Coronary artery (tissue), 2 donors: ENCODE results near the gene PRKCI.
"Not testable (repeated sequence)": the region's sequence is repeated elsewhere in the genome, so short reads cannot be mapped to it uniquely, and the experiment has no call there.

ENCODE experiments used
- DNase-seq: peaks from one replicate; pipeline ENCODE4 v3.0.0-alpha.2; 2017; ENCODE audit warnings: low spot score
- H3K27ac ChIP-seq, 2 donors: fragments of 200-600 bp; sonication (generic); one replicate each; pipeline ENCODE4 v1.5.1; 2016 to 2019
- H3K4me3 ChIP-seq: fragments of 200-600 bp; sonication (generic); 2 replicates; pipeline ENCODE4 v1.5.1; 2016; ENCODE audit warnings: mild to moderate bottlenecking, moderate library complexity
- CTCF ChIP-seq: fragments of 200-600 bp; sonication (generic); IDR thresholded peaks from one replicate; pipeline ENCODE4 v1.5.1; 2019; ENCODE audit warnings: antibody characterized with exemption

Gene PRKCI

GRCh38 chr3:170330366-170330765, 108.1 kb downstream of the PRKCI start:
- no peak for TF ChIP-seq CTCF
- H3K27ac ChIP-seq, result no peak overlapping the region
- no peak for DNase-seq
- H3K4me3 ChIP-seq, result no peak overlapping the region

GRCh38 chr3:170331143-170331542, 108.9 kb downstream of the PRKCI start:
- no peak for TF ChIP-seq CTCF
- no peak overlapping the region for H3K27ac ChIP-seq
- H3K4me3 ChIP-seq, result no peak overlapping the region
- no peak for DNase-seq

GRCh38 chr3:170337420-170337819, 115.2 kb downstream of the PRKCI start:
- DNase-seq, result no peak
- no peak for TF ChIP-seq CTCF
- Histone ChIP-seq H3K4me3 (no peak overlapping the region), H3K27ac (no peak overlapping the region)

GRCh38 chr3:170338690-170339340, 116.6 kb downstream of the PRKCI start:
- Histone ChIP-seq H3K4me3 (no peak overlapping the region), H3K27ac (no peak overlapping the region)
- no peak for DNase-seq
- no peak for TF ChIP-seq CTCF

GRCh38 chr3:170342273-170342672, 120.0 kb downstream of the PRKCI start:
- not testable (repeated sequence) for DNase-seq, H3K27ac ChIP-seq, H3K4me3 ChIP-seq

GRCh38 chr3:170343859-170344258, 121.6 kb downstream of the PRKCI start:
- not testable (repeated sequence) for H3K27ac ChIP-seq, H3K4me3 ChIP-seq, DNase-seq

- DNase-seq, result no peak
- Histone ChIP-seq H3K4me3 (no peak overlapping the region), H3K27ac (no peak overlapping the region)
- TF ChIP-seq CTCF, result no peak
These were observed 122.7 kb downstream of the PRKCI start for GRCh38 chr3:170344971-170345370.

- Histone ChIP-seq H3K27ac (no peak overlapping the region), H3K4me3 (no peak overlapping the region)
- TF ChIP-seq CTCF, result no peak
- no peak for DNase-seq
These were observed 124.5 kb downstream of the PRKCI start for GRCh38 chr3:170346481-170347392.
